GM18505 (cell line): ENCODE data around the gene PKD1L1.

Experiments
- ATAC-seq: cut with Tn5 transposase; IDR thresholded peaks from one replicate; pipeline ENCODE4 v1.9.1; 2021; ENCODE audit not compliant: unreplicated experiment
- POLR2A ChIP-seq: IDR thresholded peaks from 4 replicates; pipeline ENCODE4 v1.6.1; 2011; ENCODE audit warnings: borderline replicate concordance; ENCODE audit not compliant: insufficient read depth, insufficient read length; ENCODE audit errors: extremely low read depth

Gene PKD1L1

GRCh38 chr7:47970761-47971160 lies 22.5 kb upstream of the PKD1L1 start:
- no peak for ATAC-seq
- TF ChIP-seq POLR2A: no peak

- peak; percentile 83 for ATAC-seq
- no peak for TF ChIP-seq POLR2A
Measured at GRCh38 chr7:47968847-47969774, 20.8 kb upstream of the PKD1L1 start.

DNA sequence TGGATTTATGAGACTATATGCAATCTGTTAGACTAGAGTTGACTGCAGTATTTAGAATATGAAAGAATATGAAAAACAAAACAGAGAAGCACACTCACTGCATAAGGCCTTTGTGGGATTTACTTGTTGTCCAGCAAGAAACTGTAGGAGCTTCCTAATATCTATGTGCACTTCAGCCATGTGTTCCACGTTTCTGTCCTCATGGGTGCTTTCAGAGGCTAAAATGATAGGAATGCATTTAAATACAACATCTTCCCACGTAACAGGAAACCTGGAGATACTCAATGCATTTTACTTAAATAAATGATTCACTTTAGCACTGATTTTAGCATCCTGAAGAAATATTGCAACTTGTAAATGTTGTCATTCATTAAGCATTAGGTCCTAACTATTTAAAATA lies 19.4 kb upstream of the PKD1L1 start:
- no peak for TF ChIP-seq POLR2A
- no peak for ATAC-seq

DNA sequence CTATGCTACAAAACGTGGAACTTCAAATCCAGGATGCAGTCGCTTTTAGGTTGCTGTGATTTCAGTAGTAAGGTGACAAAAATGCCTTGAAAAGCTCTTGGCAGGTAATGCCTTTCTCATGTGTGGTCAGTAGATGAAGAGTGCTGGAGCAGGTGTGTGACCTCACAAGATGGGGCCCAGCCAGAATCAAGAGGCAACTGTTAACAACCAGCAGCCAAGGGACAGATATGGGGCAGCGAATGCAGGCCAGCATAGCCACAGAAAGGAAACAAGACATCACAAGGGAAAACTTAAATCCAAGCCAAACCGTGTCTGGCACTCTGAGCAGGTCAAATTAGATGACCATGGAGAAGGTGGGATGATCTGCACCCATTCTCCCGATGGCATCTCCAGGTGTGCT lies 18.9 kb upstream of the PKD1L1 start:
- TF ChIP-seq POLR2A: no peak
- no peak for ATAC-seq

DNA sequence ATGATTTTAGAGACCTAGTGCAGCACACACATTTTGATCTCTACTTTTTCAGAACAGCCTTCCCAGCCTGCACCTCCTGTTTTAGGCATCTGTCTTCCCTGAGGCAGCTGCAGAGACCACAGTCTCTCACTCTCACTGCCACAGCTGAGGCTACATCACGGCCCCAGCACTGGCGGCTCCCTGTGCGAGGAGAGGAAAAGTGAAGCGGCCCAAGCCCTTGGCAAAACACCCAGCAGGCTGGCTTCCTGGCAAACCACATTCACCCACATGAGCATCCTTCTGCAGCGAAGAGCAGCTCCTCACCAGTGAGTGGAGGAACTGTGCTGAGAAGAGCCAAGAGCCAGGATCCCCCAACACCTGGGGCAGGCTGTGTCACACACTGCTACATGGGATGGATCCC lies 17.2 kb upstream of the PKD1L1 start:
- no peak for ATAC-seq
- no peak for TF ChIP-seq POLR2A

- TF ChIP-seq POLR2A: no peak
- ATAC-seq: no peak
Measured at GRCh38 chr7:47962262-47962661, 14.0 kb upstream of the PKD1L1 start.

- TF ChIP-seq POLR2A: no peak
- no peak for ATAC-seq
Measured at GRCh38 chr7:47957156-47957555, 8.9 kb upstream of the PKD1L1 start.

DNA sequence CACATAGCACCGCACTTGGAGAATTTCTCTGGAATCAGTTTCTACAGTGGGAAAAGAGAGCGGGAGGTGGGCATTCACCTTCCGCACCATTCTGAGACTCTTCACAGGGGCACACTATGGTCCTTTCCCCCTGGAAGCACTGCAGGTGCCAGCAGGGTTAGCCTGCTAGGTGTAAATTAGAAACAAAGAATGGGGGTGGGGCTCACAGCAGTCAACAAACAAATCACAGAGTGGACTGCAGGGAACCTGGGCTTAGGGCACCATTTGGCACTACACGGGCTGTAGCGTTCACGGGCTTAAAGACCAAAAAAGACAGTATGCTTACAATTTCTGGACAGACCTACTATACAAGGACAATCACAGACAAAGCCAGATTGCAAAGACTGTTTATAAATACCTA lies 8.0 kb upstream of the PKD1L1 start:
- TF ChIP-seq POLR2A: no peak
- ATAC-seq: no peak

DNA sequence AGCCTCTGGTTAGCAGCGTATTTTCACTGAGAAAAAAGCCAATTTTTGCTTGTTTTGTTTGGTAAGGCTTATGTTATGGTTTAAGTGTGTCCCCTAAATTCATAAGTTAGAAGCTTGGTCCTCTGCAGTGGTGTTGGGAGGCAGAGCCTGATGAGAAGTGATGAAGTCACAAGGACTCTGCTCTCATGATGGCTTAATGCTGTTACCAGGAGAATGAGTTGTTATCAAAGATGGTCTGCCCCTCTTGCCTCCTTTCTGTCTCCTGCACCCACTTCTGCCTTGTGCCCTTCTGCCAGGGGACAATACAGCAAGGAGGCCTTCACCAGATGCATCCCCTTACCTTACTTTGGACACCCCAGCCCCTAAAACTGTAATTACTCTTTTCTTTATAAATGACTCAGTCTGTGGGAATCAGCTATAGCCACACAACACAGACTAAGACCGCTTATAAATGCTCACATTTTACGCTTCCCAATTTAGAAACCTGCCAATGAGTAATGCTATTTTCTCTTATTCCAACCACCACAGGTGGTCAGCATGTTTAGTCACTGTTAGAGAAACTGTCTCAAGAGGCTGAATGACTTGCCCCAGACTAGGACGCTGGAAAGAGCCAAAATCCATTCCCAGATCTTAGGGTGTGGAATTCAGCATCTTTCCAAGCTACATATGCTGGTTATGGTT lies 6.1 kb upstream of the PKD1L1 start:
- no peak for ATAC-seq
- TF ChIP-seq POLR2A: no peak

DNA sequence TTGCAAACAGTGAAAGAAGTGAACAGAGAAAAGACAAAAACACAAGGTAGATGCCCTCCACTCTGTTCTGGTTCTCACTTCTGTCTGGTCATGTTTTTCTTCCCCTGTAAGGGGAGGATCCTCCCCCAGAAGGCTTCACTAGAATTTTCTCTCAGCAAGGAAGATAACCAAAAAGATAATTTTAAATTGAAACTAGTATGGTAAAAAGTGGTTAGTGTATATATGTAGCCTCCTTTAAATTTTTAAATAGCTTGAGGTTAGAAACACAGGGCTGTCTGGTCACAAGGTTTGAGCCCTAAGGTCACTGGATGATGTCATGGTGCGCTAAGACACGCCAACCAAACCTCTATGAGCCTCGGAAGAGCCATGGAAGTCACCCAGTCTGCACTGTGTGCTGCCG lies 5.6 kb upstream of the PKD1L1 start:
- ATAC-seq: no peak

GRCh38 chr7:47952224-47952623 lies 4.0 kb upstream of the PKD1L1 start:
- no peak for TF ChIP-seq POLR2A
- ATAC-seq: no peak

More for the DNA sequence above, 5.6 kb upstream of the PKD1L1 start:
- TF ChIP-seq POLR2A: no peak

GRCh38 chr7:47951374-47951773 lies 3.1 kb upstream of the PKD1L1 start:
- no peak for TF ChIP-seq POLR2A
- ATAC-seq: no peak

DNA sequence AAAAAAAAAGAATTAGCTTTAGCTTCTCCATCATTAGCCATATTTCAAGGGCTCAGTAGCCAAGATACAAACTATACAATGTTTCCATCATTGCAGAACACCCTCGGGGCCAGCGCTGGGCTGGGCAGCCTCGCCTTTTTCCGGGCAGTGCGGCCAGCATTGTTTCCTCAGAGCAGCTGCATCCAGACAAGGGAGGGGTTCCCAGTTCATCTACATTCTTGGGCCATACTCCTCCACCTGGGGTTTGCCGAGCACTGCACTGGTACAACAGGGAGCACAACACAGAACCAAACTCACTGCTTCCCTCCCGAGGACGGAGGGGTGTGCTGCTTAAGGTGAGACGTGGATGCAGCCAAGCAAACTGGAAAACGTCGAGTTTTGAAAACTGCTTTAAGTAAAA lies 2.4 kb upstream of the PKD1L1 start:
- no peak for ATAC-seq
- TF ChIP-seq POLR2A: no peak

DNA sequence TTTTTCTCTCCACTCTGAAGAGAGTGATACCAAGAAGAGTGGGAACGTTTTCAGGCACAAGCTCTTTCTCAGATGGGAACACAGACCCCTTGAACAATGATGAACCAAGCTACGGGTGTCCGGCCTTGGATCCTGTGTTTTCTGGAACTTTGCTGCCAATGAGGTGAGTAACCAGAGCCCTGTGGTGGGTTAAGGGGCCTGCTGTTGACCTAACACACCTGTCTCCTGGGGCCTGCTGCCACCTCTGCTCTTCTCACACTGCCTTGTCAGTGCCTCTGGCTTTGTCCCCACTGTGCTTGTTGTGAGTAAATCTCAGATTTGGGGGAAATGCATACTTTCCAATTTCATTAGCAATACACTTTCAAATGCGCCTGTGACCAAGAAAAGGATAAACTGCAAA lies 1.4 kb upstream of the PKD1L1 start:
- no peak for TF ChIP-seq POLR2A
- no peak for ATAC-seq
